ENCODE measurements around the gene PLXNA4. TPM values are rescaled to one million over a fixed set of nuclear protein-coding genes. Genes with fewer than 3 reads are reported as not detected.

PLXNA4 gene
- total and polyA plus RNA-seq, 11 donors = 1.8 to 22.1 (median 10.5) TPM

- ATAC-seq (no peak), DNase-seq (no peak)
- no peak overlapping the region for H3K4me3 ChIP-seq
- WGBS, 4 donors = 87 to 92% (median 89%) methylated on average over 7 of the region's 7 CpGs
- intact Hi-C loops (cut with DNase I) = loop anchor here in 3 of 10 donors (10.0 kb wide), 3 partner anchors 253 to 563 kb away; no protein-coding TSS in a partner anchor
- H3K27ac ChIP-seq = no peak overlapping the region
- H3K4me1 ChIP-seq = peaks cover 0 to 32% (median 9%) of the 10 kb centered on the region in 12 donors
- no peaks in the 10 kb centered on the region for H3K9me3 ChIP-seq
- H3K27me3 ChIP-seq = no peaks in the 10 kb centered on the region
- no peaks in the 10 kb centered on the region for H3K36me3 ChIP-seq
- TF ChIP-seq CTCF (IDR thresholded peaks at IDR 0.05) (no peak), POLR2A (IDR thresholded peaks at IDR 0.05) (no peak)
These were observed 318.0 kb downstream of the PLXNA4 start for GRCh38 chr7:132258231-132258630.

- no peak for DNase-seq
These were observed 319.0 kb downstream of the PLXNA4 start for GRCh38 chr7:132257253-132257652.

GRCh38 chr7:132256721-132257212 is 319.5 kb downstream of the PLXNA4 start:
- no peak for TF ChIP-seq CTCF (IDR thresholded peaks at IDR 0.05)
- TF ChIP-seq POLR2A (IDR thresholded peaks at IDR 0.05) = no peak
- Histone ChIP-seq H3K4me3 (no peak overlapping the region), H3K27ac (peak overlapping the region in 1 of 12 donors; percentile 38), H3K36me3 (no peaks in the 10 kb centered on the region), H3K4me1 (peaks cover 0 to 34% (median 10%) of the 10 kb centered on the region in 12 donors), H3K27me3 (no peaks in the 10 kb centered on the region), H3K9me3 (no peaks in the 10 kb centered on the region)
- intact Hi-C loops (cut with DNase I) = loop anchor here in 3 of 10 donors (10.0 kb wide), 3 partner anchors 252 to 562 kb away; no protein-coding TSS in a partner anchor
- DNase-seq (no peak), ATAC-seq (no peak)
- 61 to 90% (median 72%) methylated on average over 6 of the region's 6 CpGs for WGBS, 4 donors

More at GRCh38 chr7:132257253-132257652, 319.0 kb downstream of the PLXNA4 start:
- no peak overlapping the region for H3K4me3 ChIP-seq
- H3K4me1 ChIP-seq = peaks cover 0 to 32% (median 9%) of the 10 kb centered on the region in 12 donors
- TF ChIP-seq POLR2A (IDR thresholded peaks at IDR 0.05) (no peak), CTCF (IDR thresholded peaks at IDR 0.05) (no peak)
- intact Hi-C loops (cut with DNase I) = loop anchor here in 3 of 10 donors (10.0 kb wide), 3 partner anchors 252 to 562 kb away; no protein-coding TSS in a partner anchor
- no peaks in the 10 kb centered on the region for H3K9me3 ChIP-seq
- WGBS, 4 donors = 50 to 65% (median 58%) methylated on average over 1 of the region's 1 CpG
- no peaks in the 10 kb centered on the region for H3K36me3 ChIP-seq
- no peaks in the 10 kb centered on the region for H3K27me3 ChIP-seq
- H3K27ac ChIP-seq = no peak overlapping the region
- ATAC-seq = peak in 1 of 4 donors; percentile 45

GRCh38 chr7:132255898-132256297 is 320.4 kb downstream of the PLXNA4 start:
- ATAC-seq = peak; percentile 64 to 75 (median 70)
- no peaks in the 10 kb centered on the region for H3K27me3 ChIP-seq
- WGBS, 4 donors = 22 to 30% (median 26%) methylated on average over 6 of the region's 6 CpGs
- peak; percentile 37 to 74 (median 64) for DNase-seq
- no peaks in the 10 kb centered on the region for H3K9me3 ChIP-seq
- intact Hi-C loops (cut with DNase I) = loop anchor here in 3 of 10 donors (10.0 kb wide), 3 partner anchors 251 to 561 kb away; no protein-coding TSS in a partner anchor
- H3K36me3 ChIP-seq = no peaks in the 10 kb centered on the region
- TF ChIP-seq POLR2A (IDR thresholded peaks at IDR 0.05) (no peak), CTCF (IDR thresholded peaks at IDR 0.05) (no peak)
- H3K4me3 ChIP-seq = no peak overlapping the region
- peak overlapping the region in 6 of 12 donors; percentile 9 to 49 (median 40) for H3K27ac ChIP-seq
- peaks cover 0 to 42% (median 17%) of the 10 kb centered on the region in 12 donors for H3K4me1 ChIP-seq
